HG03571 (cell line): ENCODE data around the gene ASAP2.
"Not testable (repeated sequence)": the region's sequence is repeated elsewhere in the genome, so short reads cannot be mapped to it uniquely, and the experiment has no call there.

Source experiments
- ATAC-seq: cut with Tn5 transposase; IDR thresholded peaks from one replicate; pipeline ENCODE4 v1.9.1; 2021; ENCODE audit not compliant: unreplicated experiment

ASAP2 gene

DNA sequence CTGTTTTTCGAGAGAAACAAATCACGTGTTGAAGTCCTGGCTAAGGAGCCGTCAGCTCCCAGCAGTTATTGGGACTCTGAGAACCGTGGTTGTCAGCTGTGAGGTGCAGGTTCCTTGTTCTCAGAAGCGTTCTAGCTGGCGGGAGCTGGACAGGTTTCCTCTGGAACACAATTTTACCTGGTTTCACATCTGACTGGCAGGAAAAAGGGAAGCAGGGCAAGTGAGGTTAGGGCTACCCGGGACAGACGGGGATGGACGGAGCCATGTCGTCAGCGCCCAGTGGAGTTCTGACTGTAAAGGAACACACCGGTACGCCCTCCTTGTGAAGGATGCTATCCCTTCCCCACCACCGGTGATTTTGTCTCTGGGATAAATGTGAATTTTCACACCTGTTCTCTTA is 190.6 kb downstream of the ASAP2 start:
- no peak for ATAC-seq

DNA sequence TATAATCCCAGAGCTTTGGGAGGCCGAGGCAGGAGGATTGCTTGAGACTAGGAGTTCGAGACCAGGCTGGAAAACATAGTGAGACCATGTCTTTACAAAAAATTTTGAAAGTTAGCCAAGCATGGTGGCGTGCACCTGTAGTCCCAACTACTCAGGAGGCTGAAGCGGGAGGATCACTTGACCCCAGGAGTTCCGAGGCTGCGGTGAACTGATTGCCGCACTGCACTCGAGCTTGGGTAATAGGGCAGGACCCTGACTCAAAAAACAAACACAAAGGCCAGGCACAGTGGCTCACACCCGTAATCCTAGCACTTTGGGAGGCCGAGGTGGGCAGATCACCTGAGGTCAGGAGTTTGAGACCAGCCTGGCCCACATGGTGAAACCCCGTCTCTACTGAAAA is 191.6 kb downstream of the ASAP2 start:
- ATAC-seq, result not testable (repeated sequence)

DNA sequence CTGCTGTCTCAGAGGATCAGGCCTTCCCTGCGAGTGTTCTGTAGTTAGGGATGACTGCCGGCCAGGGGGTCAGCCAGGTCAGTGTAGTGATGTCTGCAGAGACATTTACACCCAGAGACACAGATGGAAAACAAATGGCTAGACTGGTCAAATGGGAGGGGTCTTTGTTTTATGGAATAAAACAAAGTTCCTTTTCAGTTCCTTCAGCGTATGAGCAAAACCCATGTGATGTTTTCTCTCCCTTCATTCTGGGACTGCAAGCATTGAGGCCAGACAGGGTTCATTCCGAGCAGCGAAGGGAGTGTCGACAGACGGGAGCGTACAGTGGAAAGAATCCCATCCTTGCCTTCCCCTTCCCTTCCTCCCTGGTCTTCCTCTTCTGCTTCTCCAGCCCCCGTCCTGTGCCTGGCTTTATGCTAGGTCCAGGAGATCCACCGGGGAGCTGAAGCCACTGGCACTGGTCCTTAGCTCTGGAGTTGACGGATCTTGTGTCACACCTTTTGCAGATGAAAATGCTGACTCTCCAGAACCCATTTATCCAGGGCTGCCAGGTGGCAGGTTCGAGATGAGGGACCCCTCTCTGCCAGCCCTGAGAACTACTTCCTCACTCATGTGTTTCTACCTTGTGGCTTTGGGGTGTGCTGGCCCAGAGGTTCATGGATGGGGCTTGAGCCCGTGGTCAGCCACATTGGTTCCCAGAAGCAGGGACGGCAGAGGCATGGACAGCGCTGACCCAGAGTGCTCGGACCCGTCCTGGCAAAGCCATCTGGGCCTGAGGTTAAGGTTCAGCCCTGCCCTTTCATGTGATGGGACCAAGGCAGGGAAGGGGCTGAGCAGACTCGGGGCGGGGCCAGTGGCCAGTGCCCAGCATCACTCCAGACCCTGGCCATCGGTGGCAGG is 192.5 kb downstream of the ASAP2 start:
- ATAC-seq, result no peak

GRCh38 chr2:9400268-9401058 is 193.9 kb downstream of the ASAP2 start:
- ATAC-seq, result no peak

DNA sequence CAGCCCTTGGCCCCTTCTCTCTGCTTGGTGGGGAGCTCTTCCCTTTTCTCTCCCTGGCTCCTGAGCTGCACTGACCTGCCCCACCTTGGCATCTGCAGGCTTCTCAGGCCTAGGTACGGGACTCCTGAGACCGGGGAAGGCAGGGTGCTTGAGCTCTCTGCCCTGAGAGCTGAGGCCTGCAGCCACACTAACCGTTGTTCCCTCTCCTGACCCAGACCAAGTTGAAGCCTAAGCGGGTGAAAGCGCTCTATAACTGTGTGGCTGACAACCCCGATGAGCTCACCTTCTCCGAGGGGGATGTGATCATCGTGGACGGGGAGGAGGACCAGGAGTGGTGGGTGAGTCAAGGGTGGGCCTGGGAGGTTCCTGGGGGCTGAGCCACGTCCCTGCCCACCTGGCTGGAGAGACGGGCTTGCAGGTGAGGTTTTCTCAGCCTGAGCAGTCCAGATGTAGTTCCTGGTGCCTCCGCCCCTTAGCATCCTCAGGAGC is 194.5 kb downstream of the ASAP2 start:
- ATAC-seq, result no peak

DNA sequence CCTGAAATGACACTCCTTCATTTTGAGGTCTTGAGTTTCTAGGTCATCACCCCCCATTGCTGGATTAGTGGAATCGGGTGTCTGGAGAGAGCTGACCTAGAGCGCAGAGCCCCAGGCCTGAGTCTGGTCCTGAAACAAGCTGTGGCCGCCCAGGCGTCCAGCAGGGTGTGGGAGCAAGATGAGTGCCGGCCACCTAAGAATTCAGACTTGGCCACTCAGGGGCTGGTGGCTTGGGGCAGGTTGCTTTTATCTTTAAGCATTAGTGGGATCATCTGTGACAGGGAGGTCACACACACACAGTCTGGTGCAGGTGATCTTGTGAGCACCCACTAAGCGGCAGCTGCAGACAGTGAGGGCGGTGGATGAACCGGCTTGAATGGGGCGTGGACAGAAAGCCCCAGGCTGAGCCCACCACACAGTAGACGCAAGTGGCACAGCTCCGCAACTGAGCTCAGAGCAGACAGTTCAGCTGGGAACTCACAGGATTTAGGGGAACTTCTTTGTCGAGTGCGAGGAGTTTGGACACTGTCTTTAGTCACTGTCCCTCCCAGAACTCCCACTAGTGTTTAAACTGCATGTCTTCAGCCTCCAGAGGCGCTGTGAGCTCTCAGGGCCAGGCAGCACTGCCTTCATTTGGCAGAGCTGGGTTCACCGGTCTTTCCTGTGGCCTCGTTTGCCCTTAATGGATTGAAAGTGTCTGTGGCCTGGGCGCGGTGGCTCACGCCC is 195.2 kb downstream of the ASAP2 start:
- ATAC-seq, result no peak

DNA sequence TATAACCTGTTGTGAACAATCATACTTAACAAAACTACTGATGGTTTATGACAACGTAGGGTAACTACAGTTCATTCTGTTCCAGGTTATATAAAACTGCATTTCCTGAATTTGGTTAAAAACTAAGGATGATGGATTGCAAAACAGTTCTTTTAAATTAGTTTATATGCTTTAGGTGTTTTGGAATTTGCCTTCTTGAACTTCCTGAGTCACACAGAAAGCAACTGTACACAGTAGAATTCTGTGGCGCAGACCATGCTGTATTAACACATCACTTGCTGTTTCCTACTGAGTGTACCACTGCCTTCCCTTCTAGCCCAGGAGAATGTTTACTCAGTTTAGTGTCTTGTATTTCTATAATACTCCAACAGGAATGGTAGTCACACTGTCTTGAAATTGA is 197.3 kb downstream of the ASAP2 start:
- no peak for ATAC-seq

DNA sequence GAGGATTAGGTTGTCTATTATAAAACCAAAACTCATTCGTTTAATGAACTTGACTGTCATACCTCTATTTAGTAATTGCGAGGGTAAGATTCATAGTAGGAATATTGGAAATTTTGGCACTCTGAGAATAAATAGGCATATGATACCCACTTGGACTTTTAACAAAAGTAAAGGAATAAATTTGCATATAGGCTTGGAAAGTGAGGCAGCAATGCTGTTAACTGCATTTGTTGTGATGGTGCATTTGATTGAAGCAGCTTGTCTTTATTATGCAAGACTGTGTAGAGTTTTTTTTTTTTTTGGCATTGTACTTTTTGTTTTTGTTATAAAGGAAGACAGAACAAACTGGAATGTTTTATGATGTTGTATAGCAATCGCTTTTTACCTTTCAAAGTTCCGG is 197.8 kb downstream of the ASAP2 start:
- no peak for ATAC-seq

GRCh38 chr2:9405636-9406035 is 199.0 kb downstream of the ASAP2 start:
- no peak for ATAC-seq

DNA sequence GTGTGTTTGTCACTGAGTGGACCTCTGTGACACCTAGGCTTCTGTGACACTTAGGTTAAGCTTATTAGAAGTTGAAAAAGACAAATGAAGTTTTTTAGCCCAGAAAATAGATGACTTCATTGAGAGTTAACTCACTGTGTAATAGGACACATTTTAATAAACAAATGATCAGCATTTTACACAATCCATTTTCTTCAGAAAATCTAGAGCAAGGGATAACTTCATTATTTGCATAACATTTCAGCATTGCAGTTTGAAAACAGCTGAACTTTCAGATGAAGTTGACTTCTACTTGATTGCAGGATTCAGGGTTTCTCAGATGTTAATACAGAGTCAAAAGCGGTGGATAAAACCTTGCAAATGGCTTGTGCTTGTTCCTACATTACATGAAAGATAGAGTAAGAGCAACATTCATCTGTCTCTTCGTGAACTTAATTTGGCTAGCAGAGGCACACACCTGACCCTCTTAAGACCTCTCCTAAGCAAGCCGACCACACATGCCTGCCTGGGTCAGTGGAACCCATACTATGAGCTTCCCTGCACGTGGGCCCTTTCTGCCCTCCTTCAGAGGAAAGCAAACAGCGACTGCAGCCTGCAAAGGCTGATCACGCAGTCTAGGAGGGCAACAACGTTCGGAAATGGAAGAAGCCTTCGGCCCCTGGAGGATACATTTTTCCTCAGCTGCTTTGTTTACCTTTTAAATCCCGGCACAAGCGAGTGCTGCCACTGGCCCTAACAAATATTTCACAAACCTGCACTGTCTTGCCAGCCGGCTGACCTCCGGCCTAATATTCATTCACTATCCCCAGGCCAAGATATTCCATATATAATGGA is 200.1 kb downstream of the ASAP2 start:
- ATAC-seq, result no peak

DNA sequence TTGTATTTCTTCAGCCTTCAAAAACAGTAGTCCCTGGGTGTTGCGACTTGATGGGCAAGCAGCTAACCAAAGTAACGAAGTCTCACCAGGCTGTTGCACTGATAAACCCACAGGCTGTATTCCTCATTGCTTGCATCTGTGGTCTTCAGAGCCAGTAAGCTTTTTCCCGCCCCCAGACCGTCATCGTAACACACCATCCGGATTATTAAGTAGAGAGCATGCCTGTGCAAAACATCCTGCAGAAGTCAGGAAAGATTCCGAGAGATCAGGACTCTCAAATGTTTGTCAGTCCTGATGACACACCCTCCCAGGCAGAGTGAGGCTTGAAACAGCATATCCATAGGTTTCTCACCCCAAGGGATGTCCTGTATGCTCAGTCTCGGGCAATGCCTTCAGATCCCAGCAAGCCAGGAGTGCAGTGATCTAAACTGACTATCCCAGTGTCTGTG is 200.8 kb downstream of the ASAP2 start:
- ATAC-seq, result no peak

- no peak for ATAC-seq
Observed at GRCh38 chr2:9408641-9409151, 202.1 kb downstream of the ASAP2 start.

GRCh38 chr2:9410108-9410507 is 203.5 kb downstream of the ASAP2 start:
- no peak for ATAC-seq

- no peak for ATAC-seq
Observed at GRCh38 chr2:9412781-9413180, 206.2 kb downstream of the ASAP2 start.

- ATAC-seq, result no peak
Observed at GRCh38 chr2:9415516-9416169, 209.0 kb downstream of the ASAP2 start.

DNA sequence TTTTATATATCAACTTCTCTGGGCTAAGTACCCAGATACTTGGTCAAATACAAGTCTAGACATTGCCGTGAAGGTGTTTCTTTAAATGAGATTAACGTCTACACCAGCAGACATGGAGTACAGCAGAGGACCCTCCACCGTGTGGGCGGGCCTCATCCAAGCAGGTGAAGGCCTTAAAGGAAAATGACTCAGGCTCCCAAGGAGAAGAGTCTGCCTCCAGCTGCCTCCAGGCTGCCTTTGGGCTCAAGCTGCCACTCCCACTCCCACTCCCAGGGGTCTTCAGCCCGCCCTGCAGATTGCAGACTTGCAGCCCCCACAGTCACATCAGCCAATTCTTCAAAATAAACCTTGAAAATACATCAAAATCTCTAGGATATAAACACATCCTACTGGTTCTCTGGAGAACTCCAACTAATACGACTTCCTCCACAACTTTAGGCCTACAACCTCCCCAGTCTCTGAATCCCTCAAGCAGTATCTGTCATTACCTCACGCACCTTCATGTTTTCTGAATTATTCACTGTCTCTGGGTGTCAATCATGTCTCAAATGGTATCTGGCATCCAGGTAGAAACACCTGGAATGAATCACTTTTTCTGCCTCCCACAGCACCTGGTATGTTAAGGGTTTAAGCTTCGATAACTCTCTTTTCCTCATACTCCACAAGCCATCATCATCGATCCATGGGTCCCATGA is 209.8 kb downstream of the ASAP2 start:
- no peak for ATAC-seq

DNA sequence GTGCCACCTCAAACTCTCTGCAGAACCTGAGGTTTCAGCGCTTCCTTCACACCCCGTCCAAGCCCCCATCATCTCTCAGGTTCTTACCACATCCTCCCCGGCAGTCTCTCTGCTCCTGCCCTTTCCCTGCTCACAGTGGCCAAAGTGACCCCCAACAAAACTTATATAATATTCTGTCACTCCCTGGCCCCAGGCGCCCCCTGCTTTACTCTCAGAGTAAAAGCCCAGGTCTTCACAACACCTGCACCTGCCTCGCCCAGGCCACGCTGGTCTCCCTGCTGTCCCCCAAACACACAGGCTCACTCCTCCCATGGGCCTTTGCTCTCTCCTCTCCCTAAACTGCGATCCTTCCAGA is 210.3 kb downstream of the ASAP2 start:
- no peak for ATAC-seq

DNA sequence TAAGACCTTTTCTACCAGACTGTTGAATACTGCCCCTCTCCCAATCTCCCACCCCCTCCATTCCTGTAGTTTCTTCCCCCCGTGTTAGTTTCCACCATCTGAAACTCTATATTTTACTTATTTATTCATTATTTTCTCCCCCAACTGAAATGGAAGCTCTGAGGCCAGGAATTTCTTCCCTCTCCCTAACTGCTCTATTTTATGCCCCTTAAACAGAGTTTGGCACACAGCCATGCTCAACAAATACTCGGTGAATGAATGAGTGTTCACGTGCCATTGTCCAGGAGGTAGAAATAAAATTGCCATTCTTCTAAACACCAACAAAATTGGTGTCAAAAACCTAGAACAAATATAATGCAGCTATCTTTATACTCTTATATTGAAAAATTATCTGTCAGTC is 211.1 kb downstream of the ASAP2 start:
- no peak for ATAC-seq

DNA sequence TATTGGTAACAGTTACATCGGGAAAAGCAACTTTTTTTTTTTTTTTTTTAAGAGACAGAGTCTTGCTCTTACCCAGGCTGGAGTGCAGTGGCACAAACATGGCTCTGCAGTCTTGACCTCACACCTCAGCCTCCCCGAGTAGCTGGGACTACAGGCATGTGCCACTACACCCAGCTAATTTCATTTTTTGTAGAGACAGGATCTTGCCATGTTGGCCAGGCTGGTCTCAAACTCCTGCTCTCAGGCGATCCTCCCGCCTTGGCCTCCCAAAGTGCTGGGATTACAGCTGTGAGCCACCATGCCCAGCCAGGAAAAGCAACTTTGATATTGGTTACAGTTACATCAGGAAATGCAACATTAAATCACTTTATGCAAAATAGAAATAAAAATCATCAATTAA is 212.1 kb downstream of the ASAP2 start:
- no peak for ATAC-seq
